ENCODE data around the gene MAB21L4.

Gene MAB21L4

GRCh38 chr2:240933048-240933965, 37.4 kb upstream of the MAB21L4 start:
- no peak overlapping the region for H3K4me3 ChIP-seq (ENCODE audit: low read depth in 1 of 2, low read length in 1 of 2)
- H3K9me3 ChIP-seq = no peaks in the 10 kb centered on the region
- no peaks in the 10 kb centered on the region for H3K36me3 ChIP-seq
- TF ChIP-seq, protein P1, sequence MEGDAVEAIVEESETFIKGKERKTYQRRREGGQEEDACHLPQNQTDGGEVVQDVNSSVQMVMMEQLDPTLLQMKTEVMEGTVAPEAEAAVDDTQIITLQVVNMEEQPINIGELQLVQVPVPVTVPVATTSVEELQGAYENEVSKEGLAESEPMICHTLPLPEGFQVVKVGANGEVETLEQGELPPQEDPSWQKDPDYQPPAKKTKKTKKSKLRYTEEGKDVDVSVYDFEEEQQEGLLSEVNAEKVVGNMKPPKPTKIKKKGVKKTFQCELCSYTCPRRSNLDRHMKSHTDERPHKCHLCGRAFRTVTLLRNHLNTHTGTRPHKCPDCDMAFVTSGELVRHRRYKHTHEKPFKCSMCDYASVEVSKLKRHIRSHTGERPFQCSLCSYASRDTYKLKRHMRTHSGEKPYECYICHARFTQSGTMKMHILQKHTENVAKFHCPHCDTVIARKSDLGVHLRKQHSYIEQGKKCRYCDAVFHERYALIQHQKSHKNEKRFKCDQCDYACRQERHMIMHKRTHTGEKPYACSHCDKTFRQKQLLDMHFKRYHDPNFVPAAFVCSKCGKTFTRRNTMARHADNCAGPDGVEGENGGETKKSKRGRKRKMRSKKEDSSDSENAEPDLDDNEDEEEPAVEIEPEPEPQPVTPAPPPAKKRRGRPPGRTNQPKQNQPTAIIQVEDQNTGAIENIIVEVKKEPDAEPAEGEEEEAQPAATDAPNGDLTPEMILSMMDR (IDR thresholded peaks at IDR 0.05) = no peak
- H3K4me1 ChIP-seq (ENCODE audit: control insufficient read depth in 1 of 2, insufficient read depth in 1 of 2, low read depth in 1 of 2, low read length in 1 of 2) = no peaks in the 10 kb centered on the region
- no peaks in the 10 kb centered on the region for H3K27me3 ChIP-seq
- H3K27ac ChIP-seq = no peak overlapping the region

DNA sequence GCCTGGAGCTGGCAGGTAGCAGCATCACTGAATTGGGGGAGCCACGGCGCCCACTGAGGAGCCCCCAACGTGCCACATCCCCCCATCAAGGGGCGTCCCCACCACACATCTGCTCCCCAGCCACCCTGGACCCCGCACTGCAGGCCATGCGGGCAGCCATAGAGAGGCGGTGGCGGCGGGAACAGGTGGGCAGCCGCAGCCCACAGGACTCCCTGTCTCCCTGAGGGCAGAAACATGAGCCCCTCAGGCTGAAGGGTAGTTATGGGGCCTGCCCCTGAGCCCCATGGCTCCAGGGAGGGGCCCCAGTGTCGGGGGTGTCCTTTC, 36.7 kb upstream of the MAB21L4 start:
- Histone ChIP-seq H3K36me3 (no peaks in the 10 kb centered on the region), H3K9me3 (no peaks in the 10 kb centered on the region), H3K4me3 (ENCODE audit: low read depth in 1 of 2, low read length in 1 of 2) (no peak overlapping the region), H3K4me1 (ENCODE audit: control insufficient read depth in 1 of 2, insufficient read depth in 1 of 2, low read depth in 1 of 2, low read length in 1 of 2) (no peaks in the 10 kb centered on the region), H3K27ac (no peak overlapping the region), H3K27me3 (no peaks in the 10 kb centered on the region)
- TF ChIP-seq, protein P1 (IDR thresholded peaks at IDR 0.05) = no peak

DNA sequence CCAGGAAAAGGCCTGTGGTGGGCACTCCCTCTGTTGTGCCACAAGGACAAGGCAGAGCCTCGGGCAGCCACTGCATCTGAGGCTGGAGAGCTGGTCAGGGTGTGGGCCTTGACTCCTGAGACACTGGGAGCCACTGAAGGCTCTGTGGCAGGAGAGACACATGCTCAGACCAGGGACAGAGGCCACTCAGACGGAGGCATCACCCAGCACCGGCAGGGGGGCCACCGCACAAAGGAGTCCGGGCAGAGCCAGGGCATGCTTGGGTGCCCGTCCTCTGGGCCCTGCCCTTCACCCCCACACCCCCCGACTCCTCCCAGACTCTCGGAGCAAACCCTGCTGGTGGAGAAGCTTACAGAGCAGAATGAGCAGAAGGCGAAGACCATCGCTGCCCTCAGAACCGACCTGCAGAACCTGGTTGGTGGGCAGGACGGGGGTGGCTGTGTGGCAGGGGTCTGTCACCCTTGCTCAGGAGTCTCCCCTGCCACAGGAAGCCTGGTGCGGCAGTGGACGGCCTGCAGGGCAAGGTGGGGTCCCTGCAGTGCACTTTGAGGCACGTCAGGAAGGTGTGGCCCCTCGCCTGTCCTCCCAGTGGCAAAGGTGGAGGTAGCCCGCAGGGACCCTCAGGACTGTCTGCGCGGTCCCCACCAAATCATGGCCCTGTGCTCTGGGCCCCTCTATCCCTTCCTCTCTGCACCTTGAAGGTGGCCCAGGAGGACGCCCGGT, 36.2 kb upstream of the MAB21L4 start:
- Histone ChIP-seq H3K4me1 (ENCODE audit: control insufficient read depth in 1 of 2, insufficient read depth in 1 of 2, low read depth in 1 of 2, low read length in 1 of 2) (no peaks in the 10 kb centered on the region), H3K4me3 (ENCODE audit: low read depth in 1 of 2, low read length in 1 of 2) (no peak overlapping the region), H3K27me3 (no peaks in the 10 kb centered on the region), H3K27ac (no peak overlapping the region), H3K36me3 (no peaks in the 10 kb centered on the region), H3K9me3 (no peaks in the 10 kb centered on the region)
- TF ChIP-seq, protein P1 (IDR thresholded peaks at IDR 0.05) = no peak

DNA sequence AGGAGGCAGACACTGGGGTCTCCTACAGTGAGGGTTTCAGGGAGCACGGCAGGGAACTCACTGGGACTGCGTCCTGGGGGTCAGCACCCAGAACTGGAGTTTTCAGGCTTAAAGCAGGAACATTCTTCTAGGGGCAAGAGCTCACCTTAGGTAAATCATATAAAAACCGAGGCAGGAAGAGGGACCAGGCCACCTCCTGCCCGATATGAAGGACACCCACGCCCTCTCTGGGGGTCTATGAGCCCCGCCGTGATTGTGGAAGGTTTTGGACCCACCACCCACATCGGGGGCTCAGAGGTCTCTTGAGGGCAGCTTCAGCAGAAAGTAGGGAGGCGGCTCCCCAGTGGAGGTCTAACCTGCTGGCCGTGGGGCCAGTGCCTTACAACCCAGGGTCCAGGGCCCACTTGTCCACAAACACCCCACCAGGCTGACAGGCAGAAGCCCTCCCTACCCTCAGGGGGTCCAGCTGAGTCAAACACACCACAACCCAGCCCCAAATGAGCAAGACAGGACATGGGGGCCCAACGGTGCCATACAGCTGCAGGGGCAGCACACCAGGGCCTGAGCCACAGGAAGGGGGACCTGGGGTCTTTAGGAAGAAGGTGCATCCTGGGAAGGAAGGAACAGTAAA, 35.5 kb upstream of the MAB21L4 start:
- H3K4me3 ChIP-seq (ENCODE audit: low read depth in 1 of 2, low read length in 1 of 2) = no peak overlapping the region
- no peak overlapping the region for H3K27ac ChIP-seq
- no peaks in the 10 kb centered on the region for H3K27me3 ChIP-seq
- TF ChIP-seq, protein P1 (IDR thresholded peaks at IDR 0.05) = no peak
- H3K36me3 ChIP-seq = no peaks in the 10 kb centered on the region
- no peaks in the 10 kb centered on the region for H3K4me1 ChIP-seq (ENCODE audit: control insufficient read depth in 1 of 2, insufficient read depth in 1 of 2, low read depth in 1 of 2, low read length in 1 of 2)
- H3K9me3 ChIP-seq = no peaks in the 10 kb centered on the region

- Histone ChIP-seq H3K4me1 (ENCODE audit: control insufficient read depth in 1 of 2, insufficient read depth in 1 of 2, low read depth in 1 of 2, low read length in 1 of 2) (no peaks in the 10 kb centered on the region), H3K9me3 (no peaks in the 10 kb centered on the region), H3K27me3 (no peaks in the 10 kb centered on the region), H3K27ac (no peak overlapping the region), H3K36me3 (no peaks in the 10 kb centered on the region), H3K4me3 (ENCODE audit: low read depth in 1 of 2, low read length in 1 of 2) (no peak overlapping the region)
- TF ChIP-seq, protein P1 (IDR thresholded peaks at IDR 0.05) = no peak
Observed at GRCh38 chr2:240930631-240931318, 34.8 kb upstream of the MAB21L4 start.

All from neutrophil (primary cell).